HEK293 (cell line): ENCODE results near the gene EPHB1.

Experiments
- BCL11A ChIP-seq: fragments of 450-650 bp; formaldehyde crosslinking; IDR thresholded peaks from 2 replicates; pipeline ENCODE4 v1.5.1; 2016; ENCODE audit warnings: low read depth, missing biosample characterization, missing genetic modification characterization
- CTCF ChIP-seq: fragments of 450-650 bp; formaldehyde crosslinking; IDR thresholded peaks from 2 replicates; pipeline ENCODE4 v1.5.1; 2016; ENCODE audit warnings: missing biosample characterization, missing genetic modification characterization
- MYNN ChIP-seq: fragments of 450-650 bp; formaldehyde crosslinking; IDR thresholded peaks from 2 replicates; pipeline ENCODE4 v1.5.1; 2016; ENCODE audit warnings: missing biosample characterization, missing genetic modification characterization, borderline replicate concordance
- OVOL3 ChIP-seq: fragments of 450-650 bp; formaldehyde crosslinking; IDR thresholded peaks from 2 replicates; pipeline ENCODE4 v1.5.1; 2016; ENCODE audit warnings: missing biosample characterization, missing genetic modification characterization
- REST ChIP-seq: fragments of 450-650 bp; formaldehyde crosslinking; IDR thresholded peaks from 2 replicates; pipeline ENCODE4 v1.5.1; 2016; ENCODE audit warnings: missing biosample characterization, missing genetic modification characterization
- YY1 ChIP-seq: fragments of 450-650 bp; formaldehyde crosslinking; IDR thresholded peaks from 2 replicates; pipeline ENCODE4 v1.5.1; 2018; ENCODE audit warnings: missing biosample characterization, missing genetic modification characterization
- ZBTB26 ChIP-seq: fragments of 450-650 bp; formaldehyde crosslinking; optimal IDR thresholded peaks from 2 replicates; pipeline ENCODE3; 2016; ENCODE audit warnings: missing biosample characterization, mild to moderate bottlenecking, missing genetic modification characterization
- ZNF280D ChIP-seq: fragments of 450-650 bp; formaldehyde crosslinking; IDR thresholded peaks from 2 replicates; pipeline ENCODE4 v1.5.1; 2016; ENCODE audit warnings: missing biosample characterization, missing genetic modification characterization
- ZNF341 ChIP-seq: fragments of 450-650 bp; formaldehyde crosslinking; IDR thresholded peaks from 2 replicates; pipeline ENCODE4; 2016; ENCODE audit warnings: low read depth, missing biosample characterization, missing genetic modification characterization
- ZNF571 ChIP-seq: fragments of 450-650 bp; formaldehyde crosslinking; IDR thresholded peaks from 2 replicates; pipeline ENCODE4 v1.5.0; 2017; ENCODE audit warnings: missing biosample characterization, missing genetic modification characterization

- TF ChIP-seq ZNF341 (tag by site-specific recombination) (no peak), BCL11A (tag by site-specific recombination) (no peak), CTCF (tag by site-specific recombination) (no peak), OVOL3 (tag by site-specific recombination) (no peak), ZNF571 (no peak), YY1 (tag by site-specific recombination) (no peak), REST (tag by site-specific recombination) (no peak), MYNN (tag by site-specific recombination) (no peak), ZNF280D (tag by site-specific recombination) (no peak), ZBTB26 (tag by site-specific recombination) (no peak)
These were observed 2.8 kb downstream of the EPHB1 start for GRCh38 chr3:134797741-134798451.
